ENCODE measurements around the gene ASF1A.

The ASF1A gene

DNA sequence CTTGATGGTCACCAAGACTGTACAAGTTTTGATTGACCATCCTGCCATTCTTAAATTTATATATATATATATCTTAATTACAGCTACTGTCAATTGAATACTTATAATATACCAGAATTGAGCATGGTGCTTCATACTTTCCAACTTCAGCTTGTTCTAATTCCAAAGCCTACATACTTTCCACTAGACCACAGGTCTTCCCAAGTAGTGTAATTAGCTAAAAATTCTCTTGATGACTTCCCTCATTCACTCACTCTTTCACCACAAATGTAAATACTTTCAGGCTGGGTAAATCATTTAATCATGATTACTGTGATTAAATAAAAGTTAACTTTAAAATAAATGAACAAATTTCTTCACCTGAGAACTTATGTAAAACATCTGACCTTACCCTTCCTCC lies 3.4 kb downstream of the ASF1A start:
- Histone ChIP-seq H3K27ac (no peak overlapping the region), H3K36me3 (peaks cover 50% of the 10 kb centered on the region), H3K9me3 (ENCODE audit: severe bottlenecking) (no peaks in the 10 kb centered on the region), H3K27me3 (ENCODE audit: insufficient read depth, low read depth, severe bottlenecking) (no peaks in the 10 kb centered on the region), H3K4me3 (ENCODE audit: low read depth, low read length) (no peak overlapping the region)
- TF ChIP-seq CTCF (IDR thresholded peaks at IDR 0.05; ENCODE audit: low read depth, low read length): no peak
- DNase-seq: no peak

DNA sequence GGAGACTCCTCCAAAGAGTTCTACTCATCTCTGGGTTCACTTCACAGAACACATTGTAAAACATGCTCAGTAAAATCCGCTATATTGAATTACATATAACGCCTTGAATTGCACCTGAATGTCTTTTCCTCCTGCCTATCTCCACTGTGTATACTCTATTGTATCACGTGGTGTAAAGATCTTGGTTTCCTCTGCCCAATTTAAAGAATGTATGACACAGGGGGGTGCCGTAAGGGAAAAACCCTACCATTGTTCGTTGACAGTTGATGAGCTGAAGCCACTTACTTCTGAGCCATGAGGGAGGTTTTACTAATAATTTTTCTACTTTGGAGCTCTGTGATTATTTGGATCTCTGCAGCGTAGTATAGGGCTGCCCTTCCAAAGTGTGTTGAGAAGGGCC lies 6.0 kb downstream of the ASF1A start:
- H3K27ac ChIP-seq: no peak overlapping the region
- no peak for DNase-seq
- no peaks in the 10 kb centered on the region for H3K27me3 ChIP-seq (ENCODE audit: insufficient read depth, low read depth, severe bottlenecking)
- H3K4me3 ChIP-seq (ENCODE audit: low read depth, low read length): no peak overlapping the region
- H3K9me3 ChIP-seq (ENCODE audit: severe bottlenecking): no peaks in the 10 kb centered on the region
- TF ChIP-seq CTCF (IDR thresholded peaks at IDR 0.05; ENCODE audit: low read depth, low read length): no peak
- H3K36me3 ChIP-seq: peaks cover 66% of the 10 kb centered on the region

DNA sequence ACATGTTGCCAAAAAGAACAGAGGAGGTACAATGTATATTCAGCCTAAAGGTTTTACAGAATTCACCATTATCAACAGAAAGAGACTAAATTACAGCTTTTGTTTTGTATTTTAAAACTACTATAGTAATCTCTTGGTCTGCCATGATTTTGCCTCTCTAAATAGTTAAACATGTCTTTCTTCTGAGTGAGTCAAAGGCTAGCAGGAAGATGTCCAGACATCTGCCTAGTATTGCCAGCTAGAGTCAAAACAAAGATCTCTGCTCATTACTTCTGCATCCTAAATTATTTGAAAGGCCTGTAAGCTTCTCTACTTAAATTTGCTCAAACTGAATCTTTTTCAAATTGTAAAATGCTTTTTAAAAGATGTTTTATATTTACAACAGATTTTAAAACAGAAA lies 8.8 kb downstream of the ASF1A start:
- Histone ChIP-seq H3K9me3 (ENCODE audit: severe bottlenecking) (no peaks in the 10 kb centered on the region), H3K27ac (no peak overlapping the region), H3K36me3 (peaks cover 89% of the 10 kb centered on the region), H3K4me3 (ENCODE audit: low read depth, low read length) (no peak overlapping the region), H3K27me3 (ENCODE audit: insufficient read depth, low read depth, severe bottlenecking) (no peaks in the 10 kb centered on the region)
- no peak for TF ChIP-seq CTCF (IDR thresholded peaks at IDR 0.05; ENCODE audit: low read depth, low read length)
- DNase-seq: no peak

- Histone ChIP-seq H3K36me3 (peaks cover 94% of the 10 kb centered on the region), H3K9me3 (ENCODE audit: severe bottlenecking) (no peaks in the 10 kb centered on the region), H3K4me3 (ENCODE audit: low read depth, low read length) (no peak overlapping the region), H3K27me3 (ENCODE audit: insufficient read depth, low read depth, severe bottlenecking) (no peaks in the 10 kb centered on the region), H3K27ac (no peak overlapping the region)
- DNase-seq: no peak
- no peak for TF ChIP-seq CTCF (IDR thresholded peaks at IDR 0.05; ENCODE audit: low read depth, low read length)
Observed at GRCh38 chr6:118903138-118903537, 9.2 kb downstream of the ASF1A start.

DNA sequence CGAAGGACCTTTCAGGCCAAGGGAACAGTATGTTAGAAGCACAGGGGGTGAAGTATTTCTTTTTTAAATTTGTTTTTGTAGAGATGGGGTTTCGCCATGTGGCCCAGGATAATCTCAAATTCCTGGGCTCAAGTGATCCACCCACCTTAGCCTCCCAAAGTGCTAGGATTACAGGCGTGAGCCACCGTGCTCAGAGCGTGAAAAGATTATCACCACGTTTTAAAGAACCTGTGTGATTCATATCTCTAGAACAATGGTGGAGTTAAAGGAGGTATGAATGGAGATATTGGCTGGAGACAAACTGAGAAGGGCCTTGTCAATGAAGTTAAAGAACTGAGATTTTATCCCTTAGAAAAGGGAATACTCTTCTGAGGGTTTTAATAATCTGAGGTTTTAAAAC lies 9.7 kb downstream of the ASF1A start:
- H3K9me3 ChIP-seq (ENCODE audit: severe bottlenecking): no peaks in the 10 kb centered on the region
- no peak for DNase-seq
- no peak for TF ChIP-seq CTCF (IDR thresholded peaks at IDR 0.05; ENCODE audit: low read depth, low read length)
- no peaks in the 10 kb centered on the region for H3K27me3 ChIP-seq (ENCODE audit: insufficient read depth, low read depth, severe bottlenecking)
- no peak overlapping the region for H3K4me3 ChIP-seq (ENCODE audit: low read depth, low read length)
- H3K27ac ChIP-seq: no peak overlapping the region
- H3K36me3 ChIP-seq: peaks cover 96% of the 10 kb centered on the region

DNA sequence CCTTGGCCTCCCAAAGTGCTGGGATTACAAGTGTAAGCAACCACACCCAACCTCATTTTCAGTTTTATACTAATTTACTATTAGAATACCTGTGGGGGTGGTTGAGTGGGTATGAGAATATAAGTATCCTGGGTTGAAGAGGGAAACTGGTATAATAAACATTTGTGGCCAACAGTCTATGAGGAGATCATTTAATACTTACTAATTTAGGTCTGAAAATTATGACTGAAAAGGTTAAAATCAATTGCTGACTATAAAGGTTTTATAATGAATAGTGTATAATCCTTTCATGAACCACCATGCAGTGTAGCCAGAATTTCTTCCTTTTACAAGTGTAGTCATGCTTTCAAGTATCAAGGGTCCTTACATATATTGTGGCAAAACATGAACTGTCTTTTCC lies 11.1 kb downstream of the ASF1A start:
- H3K27me3 ChIP-seq (ENCODE audit: insufficient read depth, low read depth, severe bottlenecking): no peaks in the 10 kb centered on the region
- DNase-seq: no peak
- H3K36me3 ChIP-seq: peaks cover 88% of the 10 kb centered on the region
- H3K27ac ChIP-seq: no peak overlapping the region
- no peak overlapping the region for H3K4me3 ChIP-seq (ENCODE audit: low read depth, low read length)
- no peak for TF ChIP-seq CTCF (IDR thresholded peaks at IDR 0.05; ENCODE audit: low read depth, low read length)
- H3K9me3 ChIP-seq (ENCODE audit: severe bottlenecking): no peaks in the 10 kb centered on the region

Measured in WERI-Rb-1 (cell line).